Activated CD4-positive, alpha-beta T cell treated with anti-CD3 and anti-CD28 coated beads for 1 hour (primary cell): Measurements from ENCODE around the gene DIS3L.
"Not testable (repeated sequence)": the region's sequence is repeated elsewhere in the genome, so short reads cannot be mapped to it uniquely, and the experiment has no call there.

Experiments
- DNase-seq: peaks from one replicate; pipeline ENCODE4 v3.0.0-alpha.2; 2020

The DIS3L gene

DNA sequence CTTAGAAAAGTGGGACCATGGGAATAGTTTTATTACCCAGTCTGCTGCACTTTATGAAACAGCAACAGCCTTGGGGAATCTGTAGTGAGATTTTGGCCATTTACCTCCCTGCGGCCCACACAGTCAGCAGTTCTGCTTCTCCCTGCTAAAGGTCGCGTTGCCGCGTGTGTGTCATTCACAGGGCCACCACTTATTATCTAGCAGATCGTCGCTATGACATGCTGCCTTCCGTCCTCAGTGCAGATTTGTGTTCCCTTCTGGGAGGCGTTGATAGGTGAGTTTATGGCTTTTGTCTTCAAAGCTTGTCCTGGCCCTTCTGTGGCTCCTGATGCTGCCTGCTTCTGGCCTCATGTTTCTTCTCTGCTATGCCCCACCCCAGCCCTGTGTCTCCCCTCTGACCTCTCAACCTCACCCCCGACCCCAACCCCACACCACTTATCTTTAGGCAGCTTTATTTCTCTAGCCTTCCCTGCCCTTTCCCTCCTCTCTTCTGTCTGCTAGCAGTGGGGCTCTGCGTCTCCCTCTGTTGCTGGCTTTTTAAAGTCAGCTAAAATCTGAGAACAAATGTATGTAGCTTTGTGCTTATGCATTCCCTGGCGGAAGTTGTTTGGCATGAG lies 30.1 kb downstream of the DIS3L start:
- DNase-seq = no peak

DNA sequence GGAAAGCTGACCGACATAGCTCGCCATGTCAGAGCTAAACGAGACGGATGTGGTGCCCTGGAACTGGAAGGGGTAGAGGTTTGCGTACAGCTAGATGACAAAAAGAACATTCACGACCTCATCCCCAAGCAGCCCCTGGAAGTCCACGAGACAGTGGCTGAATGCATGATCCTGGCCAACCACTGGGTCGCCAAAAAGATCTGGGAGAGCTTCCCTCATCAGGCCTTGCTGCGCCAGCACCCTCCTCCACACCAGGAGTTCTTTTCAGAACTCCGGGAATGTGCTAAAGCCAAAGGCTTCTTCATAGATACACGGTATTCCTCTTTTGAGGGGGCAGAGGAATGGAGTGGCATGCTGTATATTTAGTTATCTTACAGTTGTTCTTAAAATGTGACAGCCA lies 32.7 kb downstream of the DIS3L start:
- DNase-seq = no peak

DNA sequence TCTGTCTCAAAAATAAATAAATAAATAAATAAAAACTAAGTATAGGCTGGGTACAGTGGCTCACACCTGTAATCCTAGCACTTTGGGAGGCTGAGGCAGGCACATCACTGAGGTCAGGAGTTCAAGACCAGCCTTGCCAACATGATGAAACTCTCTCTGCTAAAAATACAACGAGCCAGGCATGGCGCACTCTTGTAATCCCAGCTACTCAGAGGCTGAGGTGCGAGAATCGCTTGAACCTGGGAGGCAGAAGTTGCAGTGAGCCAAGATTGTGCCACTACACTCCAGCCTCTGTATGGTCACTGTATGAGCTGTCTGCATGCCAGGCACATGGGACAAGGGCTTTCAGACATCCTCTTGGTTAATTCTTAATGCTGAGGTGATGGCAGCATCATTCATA lies 34.4 kb downstream of the DIS3L start:
- no peak for DNase-seq

DNA sequence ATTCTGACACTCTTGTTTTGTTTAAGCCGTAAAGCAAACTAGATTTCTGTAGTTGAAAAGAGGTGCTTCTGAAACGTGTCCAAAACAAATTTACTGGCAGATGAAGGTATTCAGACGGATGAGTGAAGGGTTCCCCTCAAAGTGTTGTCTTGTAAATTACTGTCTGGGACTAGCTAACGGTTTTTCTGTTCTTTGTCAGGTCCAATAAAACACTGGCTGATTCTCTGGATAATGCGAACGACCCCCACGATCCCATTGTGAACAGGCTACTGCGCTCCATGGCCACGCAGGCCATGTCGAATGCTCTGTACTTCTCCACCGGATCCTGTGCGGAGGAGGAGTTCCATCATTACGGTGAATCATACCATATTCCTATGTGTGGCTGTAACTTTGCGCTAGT lies 35.4 kb downstream of the DIS3L start:
- no peak for DNase-seq

DNA sequence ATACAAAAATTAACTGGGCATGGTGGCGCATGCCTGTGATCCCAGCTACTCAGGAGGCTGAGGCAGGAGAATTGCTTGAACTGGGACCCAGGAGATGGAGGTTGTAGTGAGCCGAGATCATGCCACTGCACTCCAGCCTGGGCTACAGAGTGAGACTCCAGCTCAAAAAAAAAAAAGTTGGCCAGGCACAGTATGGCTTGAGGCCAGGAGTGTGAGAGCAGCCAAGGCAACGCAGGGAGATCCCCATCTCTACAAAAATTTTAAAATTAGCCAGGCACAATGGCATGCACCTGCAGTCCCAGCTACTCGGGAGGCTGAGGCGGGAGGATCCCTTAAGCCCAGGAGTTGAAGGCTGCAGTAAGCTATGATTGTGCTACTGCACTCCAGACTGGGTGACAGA lies 55.2 kb downstream of the DIS3L start:
- not testable (repeated sequence) for DNase-seq

DNA sequence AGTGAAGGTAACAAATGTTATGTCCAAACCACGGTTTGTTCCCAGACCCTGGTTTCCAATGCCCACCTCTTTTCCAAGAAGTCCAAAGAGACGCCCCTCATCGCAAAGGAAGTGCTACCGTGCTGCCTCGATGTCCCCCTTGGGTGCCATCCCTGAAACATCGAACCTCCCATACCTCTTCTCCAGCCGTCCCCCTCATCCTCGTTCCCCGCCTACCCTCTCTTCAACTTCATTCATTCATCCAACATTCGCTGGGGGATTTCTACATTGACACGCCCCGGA lies 62.6 kb downstream of the DIS3L start:
- no peak for DNase-seq

DNA sequence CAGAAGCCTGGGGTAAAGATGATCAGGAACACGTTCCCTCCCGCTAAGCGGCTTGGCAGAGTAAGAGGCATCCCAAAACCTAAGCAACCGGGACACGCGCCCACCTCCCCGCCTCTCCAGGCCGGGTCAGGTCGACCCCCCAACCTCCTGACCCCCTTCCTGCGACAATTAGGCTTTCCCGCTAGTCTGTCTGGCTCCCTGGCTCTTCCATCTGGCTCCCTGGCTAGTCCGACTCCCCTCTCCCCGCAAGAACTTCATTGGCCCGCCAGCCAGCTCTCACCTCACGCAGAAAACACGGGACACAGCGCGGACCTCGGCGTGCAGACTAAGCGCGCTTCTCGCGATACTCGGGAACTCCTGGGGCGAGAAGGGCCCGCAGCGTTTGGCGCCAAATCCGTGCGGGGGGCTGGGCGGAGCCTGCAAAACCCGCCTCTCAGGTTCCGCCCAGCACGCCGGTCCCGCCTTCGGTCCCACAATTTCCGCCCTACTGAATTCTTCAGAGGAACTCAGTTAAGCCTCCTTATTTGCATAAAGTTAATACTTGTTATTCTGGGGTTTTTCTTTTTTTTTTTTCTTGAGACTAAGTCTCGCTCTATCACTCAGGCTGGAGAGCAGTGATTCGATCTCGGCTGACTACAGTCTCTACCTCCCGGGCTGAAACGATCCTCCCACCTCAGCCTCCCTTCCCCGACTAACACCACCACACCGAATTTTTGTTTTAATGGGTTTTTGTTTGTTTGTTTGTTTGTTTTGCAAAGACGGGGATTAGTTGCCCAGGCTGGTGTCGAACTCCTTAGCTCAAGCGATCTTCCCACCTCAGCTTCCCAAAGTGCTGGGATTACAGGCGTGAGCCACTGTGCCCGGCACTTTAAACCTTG lies 63.2 kb downstream of the DIS3L start, which contains the start of gene TIPIN:
Gene TIPIN, minus strand, starts transcription at position 327 of the 878 bp plus-strand sequence. CDS start 3,738 bp downstream, outside the sequence.
- peak; percentile 96 for DNase-seq

DNA sequence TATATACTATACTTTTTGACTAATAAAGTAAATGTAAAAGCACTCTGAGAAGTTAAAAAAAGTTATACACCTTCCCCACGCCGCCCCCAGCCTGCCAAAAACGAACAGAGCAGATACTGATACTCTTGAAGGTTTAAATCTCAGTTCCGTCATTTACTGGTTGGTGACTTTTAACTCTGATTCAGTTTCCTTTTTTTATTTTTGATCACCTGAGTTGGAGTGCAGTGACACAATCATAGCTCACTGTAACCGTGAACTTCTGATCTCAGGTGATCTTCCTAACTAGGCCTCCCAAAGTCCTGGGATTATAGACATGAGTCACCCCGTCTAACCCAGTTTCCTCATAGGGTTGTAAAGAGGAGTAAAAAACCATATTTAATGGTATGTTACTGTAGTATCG lies 66.4 kb downstream of the DIS3L start:
- no peak for DNase-seq

DNA sequence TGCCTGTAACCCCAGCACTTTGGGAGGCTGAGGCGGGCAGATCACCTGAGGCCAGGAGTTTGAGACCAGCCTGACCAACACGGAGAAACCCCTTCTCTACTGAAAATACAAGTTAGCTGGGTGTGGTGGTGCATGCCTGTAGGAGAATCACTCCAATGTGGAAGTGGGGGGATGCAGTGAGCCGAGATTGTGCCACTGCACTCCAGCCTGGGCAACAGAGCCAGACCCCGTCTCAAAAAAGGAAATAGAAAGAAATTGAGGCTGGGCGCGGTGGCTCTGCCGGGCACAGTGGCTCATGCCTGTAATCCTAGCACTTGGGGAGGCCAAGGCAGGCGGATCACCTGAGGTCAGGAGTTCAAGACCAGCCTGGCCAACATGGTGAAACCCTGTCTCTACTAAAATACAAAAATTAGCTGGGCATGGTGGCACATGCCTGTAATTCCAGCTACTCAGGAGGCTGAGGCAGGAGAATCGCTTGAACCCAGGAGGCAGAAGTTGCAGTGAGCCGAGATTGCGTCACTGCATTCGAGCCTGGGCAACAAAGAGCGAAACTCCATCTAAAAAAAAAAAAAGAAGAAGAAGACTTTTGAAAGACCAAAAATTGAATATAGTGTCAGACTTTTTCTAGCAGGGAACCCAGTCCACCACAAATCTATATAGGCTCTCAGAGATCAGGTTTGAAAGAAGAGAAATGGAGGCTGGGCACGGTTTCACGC lies 68.5 kb downstream of the DIS3L start:
- not testable (repeated sequence) for DNase-seq

DNA sequence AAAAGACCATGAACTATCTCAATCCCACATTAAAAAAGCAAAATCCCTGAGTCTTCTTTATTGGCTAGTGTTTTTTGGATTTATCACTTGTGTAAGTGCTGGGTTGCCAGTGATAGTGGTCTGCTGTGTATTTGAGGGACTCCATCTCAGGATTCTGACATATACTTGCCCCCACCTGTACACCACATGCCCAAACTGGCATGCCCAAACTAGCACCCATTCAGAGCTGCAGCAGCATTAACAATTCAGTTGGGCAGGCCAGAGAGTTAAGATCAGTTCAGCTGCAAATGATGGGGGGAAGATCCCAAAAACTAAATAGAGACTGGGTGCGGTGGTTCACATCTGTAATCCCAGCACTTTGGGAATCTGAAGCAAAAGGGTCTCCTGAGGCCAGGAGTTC lies 69.4 kb downstream of the DIS3L start:
- DNase-seq = no peak

DNA sequence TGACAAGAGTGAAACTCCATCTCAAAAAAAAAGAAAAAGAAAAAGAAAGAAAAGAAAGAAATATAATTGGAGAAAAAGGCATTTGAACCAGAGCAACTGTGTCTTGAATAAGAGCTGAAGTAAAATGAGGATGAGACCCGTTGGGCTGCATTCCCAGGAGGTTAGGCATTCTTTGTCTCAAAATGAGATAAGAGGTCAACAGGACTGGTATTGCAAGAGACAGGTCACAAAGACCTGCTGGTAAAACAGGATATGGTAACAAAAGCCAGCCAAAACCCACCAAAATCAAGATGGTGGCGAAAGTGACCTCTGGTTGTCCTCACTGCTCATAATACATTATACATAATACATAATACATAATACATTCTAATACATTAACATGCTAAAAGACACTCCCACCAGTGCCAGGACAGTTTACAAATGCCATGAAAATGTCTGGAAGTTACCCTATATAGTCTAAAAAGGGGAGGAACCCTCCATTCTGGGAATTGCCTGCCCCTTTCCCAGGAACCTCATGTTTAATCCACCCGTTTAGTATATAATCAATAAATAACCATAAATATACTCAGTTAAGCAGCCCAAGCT lies 71.7 kb downstream of the DIS3L start:
- DNase-seq = no peak

DNA sequence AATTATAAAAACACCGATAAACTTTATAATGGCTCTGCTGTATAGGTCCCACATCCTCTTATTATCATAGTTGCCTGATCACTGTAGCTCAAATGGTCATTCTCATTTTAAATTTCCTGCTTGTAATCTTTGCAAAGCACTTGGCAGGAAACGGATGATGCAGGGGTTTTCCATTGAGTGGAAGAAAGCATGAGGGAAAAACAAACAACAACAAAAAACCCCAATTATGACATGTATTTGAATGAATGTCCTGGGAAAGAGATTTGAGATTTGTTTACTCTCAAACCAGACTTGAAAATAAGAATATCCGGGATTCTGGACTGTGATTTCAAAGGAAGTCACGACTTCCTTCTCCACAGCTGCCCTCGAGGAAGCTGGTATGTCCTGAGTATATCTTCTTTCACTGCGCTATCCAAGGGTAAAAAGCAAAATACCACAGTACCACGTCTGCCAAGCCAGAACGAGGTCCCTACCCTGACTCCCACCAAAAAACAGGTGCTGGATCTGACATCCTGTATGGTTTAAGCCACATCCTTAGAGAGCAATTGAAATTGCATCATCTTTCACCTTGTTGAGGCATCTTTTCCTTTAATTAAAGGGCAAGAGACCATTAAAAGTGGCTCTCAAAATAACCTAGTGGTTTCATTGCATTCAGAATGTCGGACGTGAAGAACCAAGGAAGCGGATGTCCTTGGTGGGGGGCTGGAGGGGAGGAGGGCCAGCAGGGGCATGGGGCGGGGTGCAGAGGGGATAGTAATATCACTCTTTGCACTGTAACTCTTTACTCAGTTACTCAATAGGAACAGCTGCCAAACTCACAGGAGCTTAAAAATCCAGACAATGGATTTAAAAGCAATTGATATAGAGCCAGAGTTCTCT lies 76.6 kb downstream of the DIS3L start:
- no peak for DNase-seq

DNA sequence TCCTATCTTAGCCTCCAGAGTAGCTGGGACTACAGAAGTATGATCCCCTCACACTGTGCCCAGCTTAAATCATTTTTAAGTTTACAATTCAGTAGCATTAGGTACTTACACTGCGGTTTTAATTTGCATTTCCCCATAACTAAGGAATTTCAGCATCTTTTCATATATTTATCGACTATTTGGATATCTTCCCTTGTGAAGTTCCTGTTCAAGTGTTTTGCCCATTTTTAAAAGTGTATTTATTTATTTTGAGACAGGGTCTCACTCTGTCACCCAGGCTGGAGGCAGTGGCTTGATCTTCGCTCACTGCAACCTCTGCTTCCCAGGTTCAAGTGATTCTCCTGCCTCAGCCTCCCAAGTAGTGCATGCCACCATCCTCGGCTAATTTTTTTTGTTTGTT lies 80.8 kb downstream of the DIS3L start:
- no peak for DNase-seq

DNA sequence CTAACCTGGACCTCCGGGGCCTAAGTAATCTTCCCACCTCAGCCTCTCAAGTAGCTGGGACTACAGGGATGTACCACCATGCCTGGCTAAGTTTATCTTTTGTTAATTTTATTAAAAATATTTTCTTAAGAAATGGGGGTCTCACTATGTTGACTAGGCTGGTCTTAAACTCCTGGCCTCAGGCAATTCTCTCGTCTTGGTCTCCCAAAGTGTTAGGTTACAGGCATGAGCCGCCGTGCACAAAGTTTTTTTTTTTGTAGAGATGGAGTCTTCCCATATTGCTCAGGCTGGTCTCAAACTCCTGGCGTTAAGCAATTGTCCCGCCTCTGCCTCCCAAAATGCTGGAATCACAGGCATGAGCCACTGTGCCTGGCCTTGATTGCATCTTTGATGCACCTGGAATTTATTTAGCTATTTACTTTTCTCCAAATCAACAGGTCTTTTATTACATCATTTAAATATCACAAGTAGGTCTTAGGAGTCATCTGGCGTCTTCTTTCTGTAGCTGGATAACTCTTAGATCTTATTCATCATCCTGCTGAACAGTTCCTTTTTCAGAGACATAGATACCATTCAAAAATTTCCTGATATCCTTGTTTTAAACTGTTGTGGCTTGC lies 85.6 kb downstream of the DIS3L start:
- no peak for DNase-seq

DNA sequence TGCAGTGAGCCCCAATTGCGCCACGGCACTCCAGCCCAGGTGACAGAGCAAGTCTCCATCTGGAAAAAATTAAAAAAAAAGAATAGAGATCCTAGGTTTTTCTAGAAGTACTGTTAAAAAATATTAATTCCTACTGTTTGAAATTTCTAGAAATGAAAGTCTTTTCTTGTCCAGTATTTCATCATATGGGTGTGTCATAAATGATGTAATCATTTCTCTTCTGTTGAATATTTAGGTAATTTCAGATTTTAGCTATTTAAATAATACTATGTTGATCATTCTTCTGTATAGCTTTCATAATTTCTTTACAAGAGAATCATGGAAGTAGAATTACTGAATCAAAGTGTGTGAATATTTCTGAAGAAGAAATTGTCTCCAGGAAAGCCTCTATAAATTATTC lies 88.0 kb downstream of the DIS3L start:
- DNase-seq = not testable (repeated sequence)
